NCI-H128 (cell line): ENCODE data around the gene ZNF367.
"Not testable (repeated sequence)": the region's sequence is repeated elsewhere in the genome, so short reads cannot be mapped to it uniquely, and the experiment has no call there.

Experiments used
- DNase-seq: peaks from one replicate; lab custom pipeline; 2025; ENCODE audit not compliant: unreplicated experiment; lab: John Stamatoyannopoulos, UW

ZNF367 gene

GRCh38 chr9:96363175-96363967, 54.8 kb downstream of the ZNF367 start:
- DNase-seq, result no peak

- not testable (repeated sequence) for DNase-seq
Measured at GRCh38 chr9:96362119-96362518, 56.1 kb downstream of the ZNF367 start.

GRCh38 chr9:96361668-96362067, 56.5 kb downstream of the ZNF367 start:
- DNase-seq, result no peak

GRCh38 chr9:96360976-96361375, 57.2 kb downstream of the ZNF367 start:
- no peak for DNase-seq

GRCh38 chr9:96360523-96360922, 57.6 kb downstream of the ZNF367 start:
- not testable (repeated sequence) for DNase-seq

- no peak for DNase-seq
Measured at GRCh38 chr9:96350866-96351265, 67.3 kb downstream of the ZNF367 start.

GRCh38 chr9:96348261-96348660, 69.9 kb downstream of the ZNF367 start:
- DNase-seq, result no peak

GRCh38 chr9:96345551-96345950, 72.6 kb downstream of the ZNF367 start:
- no peak for DNase-seq

GRCh38 chr9:96344458-96345180, 73.6 kb downstream of the ZNF367 start:
- no peak for DNase-seq

GRCh38 chr9:96343515-96344360, 74.4 kb downstream of the ZNF367 start:
- DNase-seq, result no peak

GRCh38 chr9:96342571-96343245, 75.5 kb downstream of the ZNF367 start:
- no peak for DNase-seq

- no peak for DNase-seq
Measured at GRCh38 chr9:96340707-96341106, 77.5 kb downstream of the ZNF367 start.

- no peak for DNase-seq
Measured at GRCh38 chr9:96338299-96338698, 79.9 kb downstream of the ZNF367 start.
